Activated CD8-positive, alpha-beta memory T cell treated with anti-CD3 and anti-CD28 coated beads, Interleukin-2, amount 50 U/mL, for 24 hours (primary cell): ENCODE results near the gene SECISBP2.

Source experiments
- DNase-seq: peaks from one replicate; pipeline ENCODE4 v3.0.0-alpha.2; 2020; ENCODE audit errors: extremely low read depth

The SECISBP2 gene

GRCh38 chr9:89405826-89406225 is 87.5 kb downstream of the SECISBP2 start:
- DNase-seq, result no peak

- DNase-seq, result no peak
Measured at GRCh38 chr9:89407070-89407469, 88.8 kb downstream of the SECISBP2 start.

GRCh38 chr9:89408628-89409101 is 90.4 kb downstream of the SECISBP2 start:
- DNase-seq, result no peak
